Hepatocyte (in vitro differentiated cells): ENCODE measurements around the gene CFAP65. TPM values are rescaled to one million over a fixed set of nuclear protein-coding genes. Genes with fewer than 3 reads are reported as not detected.

Experiments used
- DNase-seq: peaks from one replicate; pipeline ENCODE4 v3.0.0-alpha.2; 2016; ENCODE audit warnings: low spot score
- H2AFZ ChIP-seq: fragments of 200-600 bp; sonication (generic); 2 replicates; pipeline ENCODE4 v1.6.0; 2016; ENCODE audit warnings: antibody characterized with exemption, mild to moderate bottlenecking
- H3K27ac ChIP-seq: fragments of 200-600 bp; sonication (generic); 2 replicates; pipeline ENCODE4 v1.5.1; 2016; ENCODE audit warnings: mild to moderate bottlenecking
- H3K27me3 ChIP-seq: fragments of 200-600 bp; sonication (generic); 2 replicates; pipeline ENCODE4 v1.6.1; 2016
- H3K36me3 ChIP-seq: fragments of 200-600 bp; sonication (generic); replicated peaks from 2 replicates; pipeline ENCODE4 v1.5.1; 2016; ENCODE audit warnings: low read depth; ENCODE audit not compliant: insufficient read depth
- H3K4me1 ChIP-seq: fragments of 200-600 bp; sonication (generic); 2 replicates; pipeline ENCODE4 v1.5.1; 2016; ENCODE audit warnings: mild to moderate bottlenecking, moderate library complexity; ENCODE audit not compliant: insufficient read depth
- H3K4me2 ChIP-seq: fragments of 200-600 bp; sonication (generic); 2 replicates; pipeline ENCODE4 v1.6.0; 2016
- H3K4me3 ChIP-seq: fragments of 200-600 bp; sonication (generic); 2 replicates; pipeline ENCODE4 v1.5.1; 2016; ENCODE audit warnings: mild to moderate bottlenecking
- H3K79me2 ChIP-seq: fragments of 200-600 bp; sonication (generic); 2 replicates; pipeline ENCODE4 v1.6.0; 2017; ENCODE audit warnings: mild to moderate bottlenecking
- H3K9me2 ChIP-seq: fragments of 200-600 bp; sonication (generic); replicated peaks from 2 replicates; pipeline ENCODE4 v1.6.0; 2017; ENCODE audit warnings: mild to moderate bottlenecking; ENCODE audit not compliant: insufficient read depth
- H3K9me3 ChIP-seq: fragments of 200-600 bp; sonication (generic); 2 replicates; pipeline ENCODE4 v1.5.1; 2016; ENCODE audit warnings: low read depth, mild to moderate bottlenecking
- H4K20me1 ChIP-seq: fragments of 200-600 bp; sonication (generic); 2 replicates; pipeline ENCODE4 v1.6.0; 2016; ENCODE audit warnings: mild to moderate bottlenecking; ENCODE audit not compliant: insufficient read depth, poor library complexity, severe bottlenecking
- EZH2 ChIP-seq: fragments of 200-600 bp; sonication (generic); IDR thresholded peaks from 2 replicates; pipeline ENCODE4 v1.6.1; 2016; ENCODE audit warnings: antibody characterized with exemption, mild to moderate bottlenecking, borderline replicate concordance
- EZH2phosphoT487 ChIP-seq: fragments of 200-600 bp; sonication (generic); IDR thresholded peaks from one replicate; pipeline ENCODE4 v1.6.1; 2018; ENCODE audit warnings: antibody characterized with exemption, mild to moderate bottlenecking, low read depth, moderate library complexity; ENCODE audit not compliant: unreplicated experiment, severe bottlenecking
- WGBS: methylation state at CpG from one replicate; pipeline ENCODE4 v1.1.6; 2016; ENCODE audit warnings: low lambda C conversion rate; ENCODE audit errors: missing lambda C conversion rate; 5-methylcytosine and 5-hydroxymethylcytosine counted together
- polyA plus RNA-seq: library from polyadenylated mRNA; unstranded; fragments of >200 nt; fragmentation: Nextera tagmentation; extraction: Ambion mirVana; gene quantifications from 2 replicates; pipeline ENCODE4 v1.2.1, GENCODE V29; 2016
- total RNA-seq: library from RNA; depleted of rRNA; stranded (reverse); fragments of >200 nt; gene quantifications from 2 replicates; pipeline ENCODE4 v1.2.3, GENCODE V29; 2014
- TF ChIP-seq, protein P1 (sequence below): fragments of 200-600 bp; sonication (generic); IDR thresholded peaks from 2 replicates; pipeline ENCODE4 v1.5.1; 2016; ENCODE audit warnings: antibody characterized with exemption, mild to moderate bottlenecking; ENCODE audit not compliant: poor library complexity

Gene CFAP65
- total and polyA plus RNA-seq, 2 experiments from 2014 or later, result 0.03 to 0.05 TPM

GRCh38 chr2:219078951-219079350 is 37.6 kb upstream of the CFAP65 start:
- H3K27me3 ChIP-seq, result no peaks in the 10 kb centered on the region
- H3K27ac ChIP-seq, result peak overlapping the region; percentile 70
- no peak for DNase-seq
- H3K4me3 ChIP-seq, result no peak overlapping the region
- no peaks in the 10 kb centered on the region for H3K9me3 ChIP-seq
- TF ChIP-seq EZH2phosphoT487 (no peak), EZH2 (no peak)
- TF ChIP-seq, protein P1, sequence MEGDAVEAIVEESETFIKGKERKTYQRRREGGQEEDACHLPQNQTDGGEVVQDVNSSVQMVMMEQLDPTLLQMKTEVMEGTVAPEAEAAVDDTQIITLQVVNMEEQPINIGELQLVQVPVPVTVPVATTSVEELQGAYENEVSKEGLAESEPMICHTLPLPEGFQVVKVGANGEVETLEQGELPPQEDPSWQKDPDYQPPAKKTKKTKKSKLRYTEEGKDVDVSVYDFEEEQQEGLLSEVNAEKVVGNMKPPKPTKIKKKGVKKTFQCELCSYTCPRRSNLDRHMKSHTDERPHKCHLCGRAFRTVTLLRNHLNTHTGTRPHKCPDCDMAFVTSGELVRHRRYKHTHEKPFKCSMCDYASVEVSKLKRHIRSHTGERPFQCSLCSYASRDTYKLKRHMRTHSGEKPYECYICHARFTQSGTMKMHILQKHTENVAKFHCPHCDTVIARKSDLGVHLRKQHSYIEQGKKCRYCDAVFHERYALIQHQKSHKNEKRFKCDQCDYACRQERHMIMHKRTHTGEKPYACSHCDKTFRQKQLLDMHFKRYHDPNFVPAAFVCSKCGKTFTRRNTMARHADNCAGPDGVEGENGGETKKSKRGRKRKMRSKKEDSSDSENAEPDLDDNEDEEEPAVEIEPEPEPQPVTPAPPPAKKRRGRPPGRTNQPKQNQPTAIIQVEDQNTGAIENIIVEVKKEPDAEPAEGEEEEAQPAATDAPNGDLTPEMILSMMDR, result no peak
- H2AFZ ChIP-seq, result no peak overlapping the region
- no peaks in the 10 kb centered on the region for H3K9me2 ChIP-seq
- no peak overlapping the region for H3K4me2 ChIP-seq
- peaks cover 7% of the 10 kb centered on the region for H3K36me3 ChIP-seq
- 85% methylated on average over 4 of the region's 4 CpGs for WGBS
- peaks cover 26% of the 10 kb centered on the region for H3K4me1 ChIP-seq
- H3K79me2 ChIP-seq, result peaks cover 7% of the 10 kb centered on the region
- no peaks in the 10 kb centered on the region for H4K20me1 ChIP-seq

GRCh38 chr2:219078126-219078525 is 36.8 kb upstream of the CFAP65 start:
- Histone ChIP-seq H3K36me3 (peaks cover 7% of the 10 kb centered on the region), H3K79me2 (peaks cover 7% of the 10 kb centered on the region), H3K27me3 (no peaks in the 10 kb centered on the region), H3K9me3 (no peaks in the 10 kb centered on the region), H2AFZ (no peak overlapping the region), H3K4me1 (peaks cover 33% of the 10 kb centered on the region), H3K4me2 (no peak overlapping the region), H4K20me1 (no peaks in the 10 kb centered on the region), H3K4me3 (no peak overlapping the region), H3K9me2 (no peaks in the 10 kb centered on the region), H3K27ac (no peak overlapping the region)
- WGBS, result 87% methylated on average over 3 of the region's 3 CpGs
- DNase-seq, result no peak
- no peak for TF ChIP-seq EZH2phosphoT487
- TF ChIP-seq, protein P1, result no peak
- TF ChIP-seq EZH2, result no peak

GRCh38 chr2:219076253-219076652 is 34.9 kb upstream of the CFAP65 start:
- H3K4me2 ChIP-seq, result no peak overlapping the region
- peaks cover 7% of the 10 kb centered on the region for H3K36me3 ChIP-seq
- no peaks in the 10 kb centered on the region for H3K27me3 ChIP-seq
- H3K9me3 ChIP-seq, result no peaks in the 10 kb centered on the region
- peaks cover 32% of the 10 kb centered on the region for H3K4me1 ChIP-seq
- no peak overlapping the region for H3K4me3 ChIP-seq
- H3K79me2 ChIP-seq, result peaks cover 7% of the 10 kb centered on the region
- H3K27ac ChIP-seq, result no peak overlapping the region
- H4K20me1 ChIP-seq, result no peaks in the 10 kb centered on the region
- H2AFZ ChIP-seq, result no peak overlapping the region
- 100% methylated on average over 3 of the region's 3 CpGs for WGBS
- DNase-seq, result no peak
- TF ChIP-seq EZH2phosphoT487 (no peak), EZH2 (no peak)
- no peaks in the 10 kb centered on the region for H3K9me2 ChIP-seq

GRCh38 chr2:219073413-219074129 is 32.3 kb upstream of the CFAP65 start:
- WGBS, result 39% methylated on average over 14 of the region's 14 CpGs
- Histone ChIP-seq H3K27ac (peak overlapping the region; percentile 86), H3K36me3 (peaks cover 7% of the 10 kb centered on the region), H2AFZ (no peak overlapping the region), H3K9me3 (no peaks in the 10 kb centered on the region), H4K20me1 (no peaks in the 10 kb centered on the region), H3K9me2 (no peaks in the 10 kb centered on the region), H3K4me1 (peaks cover 20% of the 10 kb centered on the region), H3K4me2 (peak overlapping the region; percentile 65), H3K27me3 (no peaks in the 10 kb centered on the region), H3K79me2 (peaks cover 6% of the 10 kb centered on the region), H3K4me3 (no peak overlapping the region)
- TF ChIP-seq, protein P1, result peak; percentile 68
- no peak for TF ChIP-seq EZH2
- no peak for TF ChIP-seq EZH2phosphoT487
- peak; percentile 91 for DNase-seq
